Hepatocyte (in vitro differentiated cells): ENCODE data around the gene KATNIP. TPM values are rescaled to one million over a fixed set of nuclear protein-coding genes. Genes with fewer than 3 reads are reported as not detected.

Experiments
- DNase-seq: peaks from one replicate; pipeline ENCODE4 v3.0.0-alpha.2; 2016; ENCODE audit warnings: low spot score
- H2AFZ ChIP-seq: fragments of 200-600 bp; sonication (generic); 2 replicates; pipeline ENCODE4 v1.6.0; 2016; ENCODE audit warnings: antibody characterized with exemption, mild to moderate bottlenecking
- H3K27ac ChIP-seq: fragments of 200-600 bp; sonication (generic); 2 replicates; pipeline ENCODE4 v1.5.1; 2016; ENCODE audit warnings: mild to moderate bottlenecking
- H3K27me3 ChIP-seq: fragments of 200-600 bp; sonication (generic); 2 replicates; pipeline ENCODE4 v1.6.1; 2016
- H3K36me3 ChIP-seq: fragments of 200-600 bp; sonication (generic); replicated peaks from 2 replicates; pipeline ENCODE4 v1.5.1; 2016; ENCODE audit warnings: low read depth; ENCODE audit not compliant: insufficient read depth
- H3K4me1 ChIP-seq: fragments of 200-600 bp; sonication (generic); 2 replicates; pipeline ENCODE4 v1.5.1; 2016; ENCODE audit warnings: mild to moderate bottlenecking, moderate library complexity; ENCODE audit not compliant: insufficient read depth
- H3K4me2 ChIP-seq: fragments of 200-600 bp; sonication (generic); 2 replicates; pipeline ENCODE4 v1.6.0; 2016
- H3K4me3 ChIP-seq: fragments of 200-600 bp; sonication (generic); 2 replicates; pipeline ENCODE4 v1.5.1; 2016; ENCODE audit warnings: mild to moderate bottlenecking
- H3K79me2 ChIP-seq: fragments of 200-600 bp; sonication (generic); 2 replicates; pipeline ENCODE4 v1.6.0; 2017; ENCODE audit warnings: mild to moderate bottlenecking
- H3K9me2 ChIP-seq: fragments of 200-600 bp; sonication (generic); replicated peaks from 2 replicates; pipeline ENCODE4 v1.6.0; 2017; ENCODE audit warnings: mild to moderate bottlenecking; ENCODE audit not compliant: insufficient read depth
- H3K9me3 ChIP-seq: fragments of 200-600 bp; sonication (generic); 2 replicates; pipeline ENCODE4 v1.5.1; 2016; ENCODE audit warnings: low read depth, mild to moderate bottlenecking
- H4K20me1 ChIP-seq: fragments of 200-600 bp; sonication (generic); 2 replicates; pipeline ENCODE4 v1.6.0; 2016; ENCODE audit warnings: mild to moderate bottlenecking; ENCODE audit not compliant: insufficient read depth, poor library complexity, severe bottlenecking
- EZH2 ChIP-seq: fragments of 200-600 bp; sonication (generic); IDR thresholded peaks from 2 replicates; pipeline ENCODE4 v1.6.1; 2016; ENCODE audit warnings: antibody characterized with exemption, mild to moderate bottlenecking, borderline replicate concordance
- EZH2phosphoT487 ChIP-seq: fragments of 200-600 bp; sonication (generic); IDR thresholded peaks from one replicate; pipeline ENCODE4 v1.6.1; 2018; ENCODE audit warnings: antibody characterized with exemption, mild to moderate bottlenecking, low read depth, moderate library complexity; ENCODE audit not compliant: unreplicated experiment, severe bottlenecking
- WGBS: methylation state at CpG from one replicate; pipeline ENCODE4 v1.1.6; 2016; ENCODE audit warnings: low lambda C conversion rate; ENCODE audit errors: missing lambda C conversion rate; 5-methylcytosine and 5-hydroxymethylcytosine counted together
- polyA plus RNA-seq: library from polyadenylated mRNA; unstranded; fragments of >200 nt; fragmentation: Nextera tagmentation; extraction: Ambion mirVana; gene quantifications from 2 replicates; pipeline ENCODE4 v1.2.1, GENCODE V29; 2016
- total RNA-seq: library from RNA; depleted of rRNA; stranded (reverse); fragments of >200 nt; gene quantifications from 2 replicates; pipeline ENCODE4 v1.2.3, GENCODE V29; 2014
- TF ChIP-seq, protein P1 (sequence below): fragments of 200-600 bp; sonication (generic); IDR thresholded peaks from 2 replicates; pipeline ENCODE4 v1.5.1; 2016; ENCODE audit warnings: antibody characterized with exemption, mild to moderate bottlenecking; ENCODE audit not compliant: poor library complexity

The KATNIP gene
- total and polyA plus RNA-seq, 2 experiments from 2014 or later, result 7.1 to 15.6 TPM

DNA sequence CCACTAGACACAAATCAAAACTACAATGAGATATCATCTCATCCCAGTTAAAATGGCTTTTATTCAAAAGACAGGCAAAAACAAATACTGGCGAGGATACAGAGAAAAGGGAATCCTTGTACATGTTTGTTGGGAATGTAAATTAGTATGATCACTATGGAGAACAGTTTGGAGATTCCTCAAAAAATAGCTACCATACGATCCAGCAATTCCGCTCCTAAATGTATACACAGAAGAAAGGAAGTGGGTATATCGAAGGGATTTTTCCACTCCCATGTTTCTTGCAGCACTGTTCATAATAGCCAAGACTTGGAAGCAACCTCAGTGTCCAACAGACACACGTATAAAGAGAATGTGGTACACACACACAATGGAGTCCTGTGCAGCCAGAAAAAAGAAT, 35.3 kb downstream of the KATNIP start:
- 98% methylated on average over 5 of the region's 5 CpGs for WGBS
- Histone ChIP-seq H2AFZ (no peak overlapping the region), H3K4me1 (no peaks in the 10 kb centered on the region), H3K36me3 (no peaks in the 10 kb centered on the region), H3K4me3 (no peak overlapping the region), H3K27ac (no peak overlapping the region), H3K4me2 (no peak overlapping the region), H3K9me3 (no peaks in the 10 kb centered on the region), H4K20me1 (no peaks in the 10 kb centered on the region), H3K79me2 (no peaks in the 10 kb centered on the region), H3K9me2 (no peaks in the 10 kb centered on the region), H3K27me3 (no peaks in the 10 kb centered on the region)
- no peak for DNase-seq
- TF ChIP-seq, protein P1, sequence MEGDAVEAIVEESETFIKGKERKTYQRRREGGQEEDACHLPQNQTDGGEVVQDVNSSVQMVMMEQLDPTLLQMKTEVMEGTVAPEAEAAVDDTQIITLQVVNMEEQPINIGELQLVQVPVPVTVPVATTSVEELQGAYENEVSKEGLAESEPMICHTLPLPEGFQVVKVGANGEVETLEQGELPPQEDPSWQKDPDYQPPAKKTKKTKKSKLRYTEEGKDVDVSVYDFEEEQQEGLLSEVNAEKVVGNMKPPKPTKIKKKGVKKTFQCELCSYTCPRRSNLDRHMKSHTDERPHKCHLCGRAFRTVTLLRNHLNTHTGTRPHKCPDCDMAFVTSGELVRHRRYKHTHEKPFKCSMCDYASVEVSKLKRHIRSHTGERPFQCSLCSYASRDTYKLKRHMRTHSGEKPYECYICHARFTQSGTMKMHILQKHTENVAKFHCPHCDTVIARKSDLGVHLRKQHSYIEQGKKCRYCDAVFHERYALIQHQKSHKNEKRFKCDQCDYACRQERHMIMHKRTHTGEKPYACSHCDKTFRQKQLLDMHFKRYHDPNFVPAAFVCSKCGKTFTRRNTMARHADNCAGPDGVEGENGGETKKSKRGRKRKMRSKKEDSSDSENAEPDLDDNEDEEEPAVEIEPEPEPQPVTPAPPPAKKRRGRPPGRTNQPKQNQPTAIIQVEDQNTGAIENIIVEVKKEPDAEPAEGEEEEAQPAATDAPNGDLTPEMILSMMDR, result no peak
- TF ChIP-seq EZH2phosphoT487, result no peak
- TF ChIP-seq EZH2, result no peak

DNA sequence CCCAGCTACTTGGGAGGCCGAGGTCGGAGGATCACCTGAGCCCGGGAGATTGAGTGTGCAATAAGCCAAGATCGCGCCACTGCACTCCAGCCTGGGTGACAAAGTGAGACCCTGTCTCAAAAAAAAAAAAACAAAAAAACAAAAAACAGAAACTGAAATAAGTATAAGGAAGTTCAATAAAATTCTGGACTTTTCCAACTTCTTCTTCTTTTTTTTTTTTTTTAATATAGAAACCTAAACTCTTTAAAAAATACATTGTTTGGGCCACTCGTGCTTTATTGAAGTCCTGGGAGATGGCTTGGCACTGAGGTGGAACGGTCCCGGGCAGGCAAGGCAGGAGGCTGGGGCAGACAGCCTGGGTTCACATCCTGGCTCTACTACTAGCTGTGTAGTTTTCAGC, 36.8 kb downstream of the KATNIP start:
- Histone ChIP-seq H3K9me3 (no peaks in the 10 kb centered on the region), H3K27me3 (no peaks in the 10 kb centered on the region), H3K4me2 (no peak overlapping the region), H3K4me3 (no peak overlapping the region), H2AFZ (no peak overlapping the region), H3K79me2 (no peaks in the 10 kb centered on the region), H4K20me1 (no peaks in the 10 kb centered on the region), H3K36me3 (no peaks in the 10 kb centered on the region), H3K9me2 (no peaks in the 10 kb centered on the region), H3K4me1 (no peaks in the 10 kb centered on the region), H3K27ac (no peak overlapping the region)
- DNase-seq, result no peak
- TF ChIP-seq, protein P1, result no peak
- no peak for TF ChIP-seq EZH2
- no peak for TF ChIP-seq EZH2phosphoT487
- WGBS, result 90% methylated on average over 8 of the region's 8 CpGs

DNA sequence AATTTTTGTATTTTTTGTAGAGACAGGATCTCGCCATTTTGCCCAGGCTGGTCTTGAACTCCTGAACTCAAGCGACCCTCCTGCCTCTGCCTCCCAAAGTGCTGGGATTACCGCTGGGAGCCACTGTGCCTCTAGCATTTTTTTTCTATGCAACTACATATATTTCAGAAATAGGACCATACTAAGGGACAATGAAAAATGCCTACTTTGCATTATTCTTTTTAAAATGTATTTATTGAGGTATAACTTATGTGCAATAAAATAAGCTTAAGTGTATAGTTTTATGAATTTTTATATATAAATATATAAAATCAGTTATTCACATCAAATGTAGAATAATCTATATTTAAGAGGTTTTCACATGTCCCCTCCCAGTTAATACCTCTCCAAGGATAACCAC, 38.1 kb downstream of the KATNIP start:
- H3K36me3 ChIP-seq, result no peaks in the 10 kb centered on the region
- H2AFZ ChIP-seq, result no peak overlapping the region
- TF ChIP-seq, protein P1, result no peak
- TF ChIP-seq EZH2phosphoT487 (no peak), EZH2 (no peak)
- WGBS, result 98% methylated on average over 3 of the region's 3 CpGs
- H3K4me2 ChIP-seq, result no peak overlapping the region
- H3K9me3 ChIP-seq, result no peaks in the 10 kb centered on the region
- no peaks in the 10 kb centered on the region for H4K20me1 ChIP-seq
- no peak overlapping the region for H3K4me3 ChIP-seq
- H3K79me2 ChIP-seq, result no peaks in the 10 kb centered on the region
- H3K27me3 ChIP-seq, result no peaks in the 10 kb centered on the region
- no peak overlapping the region for H3K27ac ChIP-seq
- no peaks in the 10 kb centered on the region for H3K9me2 ChIP-seq
- DNase-seq, result no peak
- H3K4me1 ChIP-seq, result no peaks in the 10 kb centered on the region

DNA sequence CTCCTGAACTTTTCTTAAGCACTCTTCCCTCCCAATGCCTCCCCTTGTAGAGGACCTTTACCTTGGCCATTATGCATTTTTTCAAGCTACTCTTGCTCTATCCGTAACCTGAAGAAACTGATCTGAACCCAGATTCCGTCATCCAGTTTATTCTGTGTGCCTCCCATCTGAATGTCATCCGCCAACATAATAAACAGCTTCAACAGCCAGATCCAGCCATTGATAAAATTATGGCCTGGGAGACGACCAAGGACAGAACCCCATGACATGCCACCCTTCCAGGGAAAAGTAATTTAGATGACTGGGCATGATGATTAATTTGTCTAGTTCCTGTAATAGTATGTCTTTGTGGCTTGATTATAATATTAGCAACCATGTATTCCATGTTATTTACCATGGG, 41.9 kb downstream of the KATNIP start:
- Histone ChIP-seq H3K4me3 (no peak overlapping the region), H2AFZ (no peak overlapping the region), H3K4me2 (no peak overlapping the region), H3K36me3 (no peaks in the 10 kb centered on the region), H3K27me3 (no peaks in the 10 kb centered on the region), H4K20me1 (no peaks in the 10 kb centered on the region), H3K9me3 (no peaks in the 10 kb centered on the region), H3K9me2 (no peaks in the 10 kb centered on the region), H3K27ac (no peak overlapping the region), H3K4me1 (no peaks in the 10 kb centered on the region), H3K79me2 (no peaks in the 10 kb centered on the region)
- no peak for TF ChIP-seq EZH2phosphoT487
- TF ChIP-seq, protein P1, result no peak
- no peak for DNase-seq
- 96% methylated on average over 4 of the region's 4 CpGs for WGBS
